GM23338 (cell line): ENCODE data around the gene TRAF4. TPM values are rescaled to one million over a fixed set of nuclear protein-coding genes. Genes with fewer than 3 reads are reported as not detected.

Experiments used
- ATAC-seq: fragments of 200-7000 bp; cut with Tn5 transposase; 3 replicates; pipeline ENCODE4 v1.9.1; 2020
- DNase-seq: peaks from one replicate; pipeline ENCODE4 v3.0.0-alpha.2; 2015; ENCODE audit warnings: low spot score
- H2AFZ ChIP-seq: fragments of 200-600 bp; sonication (generic); 2 replicates; pipeline ENCODE4 v1.8.0; 2016; ENCODE audit warnings: antibody characterized with exemption, mild to moderate bottlenecking, moderate library complexity
- H3F3A ChIP-seq: fragments of 200-600 bp; sonication (generic); replicated peaks from 2 replicates; pipeline ENCODE4 v1.8.0; 2017; ENCODE audit warnings: antibody characterized with exemption, mixed run types, low read depth
- H3K27ac ChIP-seq: fragments of 200-600 bp; sonication (generic); 2 replicates; pipeline ENCODE4 v1.6.1; 2016; ENCODE audit warnings: low read depth
- H3K27me3 ChIP-seq: fragments of 200-600 bp; sonication (generic); 2 replicates; pipeline ENCODE4 v1.8.0; 2016; ENCODE audit warnings: mild to moderate bottlenecking, mixed run types, moderate library complexity; ENCODE audit not compliant: insufficient read depth
- H3K36me3 ChIP-seq: fragments of 200-600 bp; sonication (generic); 2 replicates; pipeline ENCODE4 v1.8.0; 2016; ENCODE audit warnings: mild to moderate bottlenecking; ENCODE audit not compliant: insufficient read depth
- H3K4me1 ChIP-seq: fragments of 200-600 bp; sonication (generic); 2 replicates; pipeline ENCODE4 v1.8.0; 2016; ENCODE audit warnings: mild to moderate bottlenecking, moderate library complexity; ENCODE audit not compliant: insufficient read depth
- H3K4me2 ChIP-seq: fragments of 200-600 bp; sonication (generic); 2 replicates; pipeline ENCODE4 v1.7.1; 2017; ENCODE audit warnings: mixed run types
- H3K4me3 ChIP-seq: fragments of 200-600 bp; sonication (generic); 2 replicates; pipeline ENCODE4 v1.6.1; 2016; ENCODE audit warnings: mixed run types
- H3K79me2 ChIP-seq: fragments of 200-600 bp; sonication (generic); replicated peaks from 2 replicates; pipeline ENCODE4 v1.8.0; 2017; ENCODE audit warnings: mild to moderate bottlenecking; ENCODE audit not compliant: insufficient read depth
- H3K9me2 ChIP-seq: fragments of 200-600 bp; sonication (generic); 2 replicates; pipeline ENCODE4 v1.8.0; 2017; ENCODE audit not compliant: insufficient read depth
- H4K20me1 ChIP-seq: fragments of 200-600 bp; sonication (generic); replicated peaks from 2 replicates; pipeline ENCODE4 v1.8.0; 2017; ENCODE audit warnings: mild to moderate bottlenecking; ENCODE audit not compliant: insufficient read depth
- H3K27ac Mint-ChIP-seq: 2 replicates; pipeline ENCODE4 v1.8.0; 2020; ENCODE audit warnings: inconsistent platforms, mild to moderate bottlenecking, moderate library complexity, mixed read lengths
- H3K27me3 Mint-ChIP-seq: 3 replicates; pipeline ENCODE4 v1.8.0; 2022; ENCODE audit warnings: low read depth, mild to moderate bottlenecking, moderate library complexity, mixed read lengths, inconsistent platforms; ENCODE audit not compliant: insufficient read depth, poor library complexity
- H3K36me3 Mint-ChIP-seq: 3 replicates; pipeline ENCODE4 v1.8.0; 2021; ENCODE audit warnings: low read depth, mild to moderate bottlenecking, inconsistent platforms, moderate library complexity, mixed read lengths
- H3K4me1 Mint-ChIP-seq: 3 replicates; pipeline ENCODE4 v1.8.0; 2020; ENCODE audit warnings: mild to moderate bottlenecking, inconsistent platforms, mixed read lengths
- H3K4me3 Mint-ChIP-seq: 3 replicates; pipeline ENCODE4 v1.8.0; 2021; ENCODE audit warnings: moderate library complexity, mild to moderate bottlenecking, inconsistent platforms, mixed read lengths
- H3K9me3 Mint-ChIP-seq: 3 replicates; pipeline ENCODE4 v1.8.0; 2020; ENCODE audit warnings: moderate library complexity, mild to moderate bottlenecking, inconsistent platforms, mixed read lengths
- CREB1 ChIP-seq: fragments of 250-450 bp; sonication (Bioruptor Pico); IDR thresholded peaks from 2 replicates; pipeline ENCODE4 v1.5.0; 2020; ENCODE audit warnings: low read depth, mild to moderate bottlenecking, moderate library complexity
- POLR2AphosphoS5 ChIP-seq: IDR thresholded peaks from 2 replicates; pipeline ENCODE4 v1.6.1; 2016; ENCODE audit warnings: antibody characterized with exemption, low read depth
- polyA plus RNA-seq: library from polyadenylated mRNA; unstranded; fragments of >200 nt; fragmentation: Nextera tagmentation; extraction: Ambion mirVana; gene quantifications from 2 replicates; pipeline ENCODE4 v1.2.1, GENCODE V29; 2016
- total RNA-seq: library from RNA; depleted of rRNA; stranded (reverse); fragments of >200 nt; shearing (Covaris generic); gene quantifications from 2 replicates; pipeline ENCODE4 v1.2.3, GENCODE V29; 2014
- TF ChIP-seq, protein P1 (sequence below): IDR thresholded peaks from one replicate; pipeline ENCODE4 v1.6.1; 2018; ENCODE audit warnings: antibody characterized with exemption; ENCODE audit not compliant: unreplicated experiment
- TF ChIP-seq, protein P2 (sequence below): fragments of 250-450 bp; sonication (Bioruptor Pico); IDR thresholded peaks from 2 replicates; pipeline ENCODE4 v1.5.0; 2020; ENCODE audit warnings: mild to moderate bottlenecking, moderate library complexity

The TRAF4 gene
- total and polyA plus RNA-seq, 2 experiments from 2014 or later = 63.5 to 152 TPM

DNA sequence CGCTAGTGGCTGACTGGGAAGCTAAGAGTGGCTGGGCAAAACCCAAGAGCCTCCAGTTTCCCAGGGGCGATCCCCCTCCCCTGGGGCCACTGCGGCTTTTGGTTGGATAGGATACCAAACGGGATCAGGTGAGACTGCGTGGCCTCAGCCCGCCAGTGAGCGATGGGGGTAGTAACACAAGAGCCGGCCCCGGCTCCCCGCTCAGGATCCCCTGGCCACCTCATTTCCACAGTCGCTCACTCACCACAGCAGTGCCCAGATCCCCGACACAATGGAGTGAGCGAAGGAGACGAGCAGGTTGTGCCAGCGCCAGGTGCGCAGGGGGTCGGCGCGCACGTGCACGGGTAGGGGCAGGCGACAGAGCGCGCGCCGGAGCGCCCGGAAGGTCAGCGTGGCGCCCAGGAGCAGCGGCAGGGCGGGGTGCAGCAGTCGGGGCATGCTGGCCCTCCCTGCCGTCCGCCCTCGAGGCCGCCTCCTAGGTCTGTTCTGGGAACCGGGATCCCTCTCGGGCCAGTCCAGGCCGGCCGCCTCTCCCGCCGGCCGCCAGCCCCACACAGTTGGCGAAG lies 18.1 kb upstream of the TRAF4 start:
- H3K4me1 Mint-ChIP-seq = peaks cover 46% of the 10 kb centered on the region
- Histone ChIP-seq H3F3A (peaks cover 64% of the 10 kb centered on the region), H3K4me1 (peaks cover 39% of the 10 kb centered on the region), H4K20me1 (peaks cover 29% of the 10 kb centered on the region), H3K27ac (peak overlapping the region; percentile 95), H3K79me2 (peaks cover 27% of the 10 kb centered on the region), H3K36me3 (peaks cover 35% of the 10 kb centered on the region), H3K4me2 (peak overlapping the region; percentile 98), H3K9me2 (no peaks in the 10 kb centered on the region), H3K27me3 (no peaks in the 10 kb centered on the region), H3K4me3 (peak overlapping the region; percentile 98), H2AFZ (no peak overlapping the region)
- H3K27ac Mint-ChIP-seq = peak overlapping the region; percentile 99
- peak overlapping the region; percentile 89 for H3K4me3 Mint-ChIP-seq
- H3K9me3 Mint-ChIP-seq = peaks cover 3% of the 10 kb centered on the region
- H3K27me3 Mint-ChIP-seq = peaks cover 34% of the 10 kb centered on the region
- DNase-seq (peak; percentile 85), ATAC-seq (peak; percentile 38)
- H3K36me3 Mint-ChIP-seq = peaks cover 47% of the 10 kb centered on the region
- TF ChIP-seq POLR2AphosphoS5 = peak; percentile 60
- TF ChIP-seq, protein P1, sequence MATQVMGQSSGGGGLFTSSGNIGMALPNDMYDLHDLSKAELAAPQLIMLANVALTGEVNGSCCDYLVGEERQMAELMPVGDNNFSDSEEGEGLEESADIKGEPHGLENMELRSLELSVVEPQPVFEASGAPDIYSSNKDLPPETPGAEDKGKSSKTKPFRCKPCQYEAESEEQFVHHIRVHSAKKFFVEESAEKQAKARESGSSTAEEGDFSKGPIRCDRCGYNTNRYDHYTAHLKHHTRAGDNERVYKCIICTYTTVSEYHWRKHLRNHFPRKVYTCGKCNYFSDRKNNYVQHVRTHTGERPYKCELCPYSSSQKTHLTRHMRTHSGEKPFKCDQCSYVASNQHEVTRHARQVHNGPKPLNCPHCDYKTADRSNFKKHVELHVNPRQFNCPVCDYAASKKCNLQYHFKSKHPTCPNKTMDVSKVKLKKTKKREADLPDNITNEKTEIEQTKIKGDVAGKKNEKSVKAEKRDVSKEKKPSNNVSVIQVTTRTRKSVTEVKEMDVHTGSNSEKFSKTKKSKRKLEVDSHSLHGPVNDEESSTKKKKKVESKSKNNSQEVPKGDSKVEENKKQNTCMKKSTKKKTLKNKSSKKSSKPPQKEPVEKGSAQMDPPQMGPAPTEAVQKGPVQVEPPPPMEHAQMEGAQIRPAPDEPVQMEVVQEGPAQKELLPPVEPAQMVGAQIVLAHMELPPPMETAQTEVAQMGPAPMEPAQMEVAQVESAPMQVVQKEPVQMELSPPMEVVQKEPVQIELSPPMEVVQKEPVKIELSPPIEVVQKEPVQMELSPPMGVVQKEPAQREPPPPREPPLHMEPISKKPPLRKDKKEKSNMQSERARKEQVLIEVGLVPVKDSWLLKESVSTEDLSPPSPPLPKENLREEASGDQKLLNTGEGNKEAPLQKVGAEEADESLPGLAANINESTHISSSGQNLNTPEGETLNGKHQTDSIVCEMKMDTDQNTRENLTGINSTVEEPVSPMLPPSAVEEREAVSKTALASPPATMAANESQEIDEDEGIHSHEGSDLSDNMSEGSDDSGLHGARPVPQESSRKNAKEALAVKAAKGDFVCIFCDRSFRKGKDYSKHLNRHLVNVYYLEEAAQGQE = no peak
- TF ChIP-seq, protein P2, sequence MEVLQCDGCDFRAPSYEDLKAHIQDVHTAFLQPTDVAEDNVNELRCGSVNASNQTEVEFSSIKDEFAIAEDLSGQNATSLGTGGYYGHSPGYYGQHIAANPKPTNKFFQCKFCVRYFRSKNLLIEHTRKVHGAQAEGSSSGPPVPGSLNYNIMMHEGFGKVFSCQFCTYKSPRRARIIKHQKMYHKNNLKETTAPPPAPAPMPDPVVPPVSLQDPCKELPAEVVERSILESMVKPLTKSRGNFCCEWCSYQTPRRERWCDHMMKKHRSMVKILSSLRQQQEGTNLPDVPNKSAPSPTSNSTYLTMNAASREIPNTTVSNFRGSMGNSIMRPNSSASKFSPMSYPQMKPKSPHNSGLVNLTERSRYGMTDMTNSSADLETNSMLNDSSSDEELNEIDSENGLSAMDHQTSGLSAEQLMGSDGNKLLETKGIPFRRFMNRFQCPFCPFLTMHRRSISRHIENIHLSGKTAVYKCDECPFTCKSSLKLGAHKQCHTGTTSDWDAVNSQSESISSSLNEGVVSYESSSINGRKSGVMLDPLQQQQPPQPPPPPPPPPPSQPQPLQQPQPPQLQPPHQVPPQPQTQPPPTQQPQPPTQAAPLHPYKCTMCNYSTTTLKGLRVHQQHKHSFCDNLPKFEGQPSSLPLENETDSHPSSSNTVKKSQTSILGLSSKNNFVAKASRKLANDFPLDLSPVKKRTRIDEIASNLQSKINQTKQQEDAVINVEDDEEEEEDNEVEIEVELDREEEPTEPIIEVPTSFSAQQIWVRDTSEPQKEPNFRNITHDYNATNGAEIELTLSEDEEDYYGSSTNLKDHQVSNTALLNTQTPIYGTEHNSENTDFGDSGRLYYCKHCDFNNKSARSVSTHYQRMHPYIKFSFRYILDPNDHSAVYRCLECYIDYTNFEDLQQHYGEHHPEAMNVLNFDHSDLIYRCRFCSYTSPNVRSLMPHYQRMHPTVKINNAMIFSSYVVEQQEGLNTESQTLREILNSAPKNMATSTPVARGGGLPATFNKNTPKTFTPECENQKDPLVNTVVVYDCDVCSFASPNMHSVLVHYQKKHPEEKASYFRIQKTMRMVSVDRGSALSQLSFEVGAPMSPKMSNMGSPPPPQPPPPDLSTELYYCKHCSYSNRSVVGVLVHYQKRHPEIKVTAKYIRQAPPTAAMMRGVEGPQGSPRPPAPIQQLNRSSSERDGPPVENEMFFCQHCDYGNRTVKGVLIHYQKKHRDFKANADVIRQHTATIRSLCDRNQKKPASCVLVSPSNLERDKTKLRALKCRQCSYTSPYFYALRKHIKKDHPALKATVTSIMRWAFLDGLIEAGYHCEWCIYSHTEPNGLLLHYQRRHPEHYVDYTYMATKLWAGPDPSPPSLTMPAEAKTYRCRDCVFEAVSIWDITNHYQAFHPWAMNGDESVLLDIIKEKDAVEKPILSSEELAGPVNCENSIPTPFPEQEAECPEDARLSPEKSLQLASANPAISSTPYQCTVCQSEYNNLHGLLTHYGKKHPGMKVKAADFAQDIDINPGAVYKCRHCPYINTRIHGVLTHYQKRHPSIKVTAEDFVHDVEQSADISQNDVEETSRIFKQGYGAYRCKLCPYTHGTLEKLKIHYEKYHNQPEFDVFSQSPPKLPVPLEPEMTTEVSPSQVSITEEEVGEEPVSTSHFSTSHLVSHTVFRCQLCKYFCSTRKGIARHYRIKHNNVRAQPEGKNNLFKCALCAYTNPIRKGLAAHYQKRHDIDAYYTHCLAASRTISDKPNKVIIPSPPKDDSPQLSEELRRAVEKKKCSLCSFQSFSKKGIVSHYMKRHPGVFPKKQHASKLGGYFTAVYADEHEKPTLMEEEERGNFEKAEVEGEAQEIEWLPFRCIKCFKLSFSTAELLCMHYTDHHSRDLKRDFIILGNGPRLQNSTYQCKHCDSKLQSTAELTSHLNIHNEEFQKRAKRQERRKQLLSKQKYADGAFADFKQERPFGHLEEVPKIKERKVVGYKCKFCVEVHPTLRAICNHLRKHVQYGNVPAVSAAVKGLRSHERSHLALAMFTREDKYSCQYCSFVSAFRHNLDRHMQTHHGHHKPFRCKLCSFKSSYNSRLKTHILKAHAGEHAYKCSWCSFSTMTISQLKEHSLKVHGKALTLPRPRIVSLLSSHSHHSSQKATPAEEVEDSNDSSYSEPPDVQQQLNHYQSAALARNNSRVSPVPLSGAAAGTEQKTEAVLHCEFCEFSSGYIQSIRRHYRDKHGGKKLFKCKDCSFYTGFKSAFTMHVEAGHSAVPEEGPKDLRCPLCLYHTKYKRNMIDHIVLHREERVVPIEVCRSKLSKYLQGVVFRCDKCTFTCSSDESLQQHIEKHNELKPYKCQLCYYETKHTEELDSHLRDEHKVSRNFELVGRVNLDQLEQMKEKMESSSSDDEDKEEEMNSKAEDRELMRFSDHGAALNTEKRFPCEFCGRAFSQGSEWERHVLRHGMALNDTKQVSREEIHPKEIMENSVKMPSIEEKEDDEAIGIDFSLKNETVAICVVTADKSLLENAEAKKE (CRISPR knock-in tag) = no peak
- TF ChIP-seq CREB1 (CRISPR knock-in tag) = no peak; the same call in 1 of the 2 replicates
